T-helper 2 cell treated with Interferon-gamma antibody and Interleukin-4, amounts not matched to agents 5 μg/mL and 100 μg/mL, for 36 hours (primary cell): Measurements from ENCODE around the gene IRGM.
"Not testable (repeated sequence)": the region's sequence is repeated elsewhere in the genome, so short reads cannot be mapped to it uniquely, and the experiment has no call there.

Experiments
- DNase-seq: peaks from one replicate; pipeline ENCODE4 v3.0.0; 2021; ENCODE audit warnings: low spot score
- H3K27ac Mint-ChIP-seq: one replicate; pipeline ENCODE4 v1.8.0; 2021; ENCODE audit warnings: mild to moderate bottlenecking, mixed read lengths
- H3K27me3 Mint-ChIP-seq: one replicate; pipeline ENCODE4 v1.8.0; 2021; ENCODE audit warnings: low read depth, mixed read lengths
- H3K36me3 Mint-ChIP-seq: one replicate; pipeline ENCODE4 v1.8.0; 2021; ENCODE audit warnings: low read depth, mixed read lengths
- H3K4me1 Mint-ChIP-seq: one replicate; pipeline ENCODE4 v1.8.0; 2021; ENCODE audit warnings: low read depth, mixed read lengths
- H3K4me3 Mint-ChIP-seq: one replicate; pipeline ENCODE4 v1.8.0; 2022; ENCODE audit warnings: mild to moderate bottlenecking, moderate library complexity, mixed read lengths
- H3K9me3 Mint-ChIP-seq: one replicate; pipeline ENCODE4 v1.8.0; 2021; ENCODE audit warnings: mixed read lengths

Gene IRGM, protein sequence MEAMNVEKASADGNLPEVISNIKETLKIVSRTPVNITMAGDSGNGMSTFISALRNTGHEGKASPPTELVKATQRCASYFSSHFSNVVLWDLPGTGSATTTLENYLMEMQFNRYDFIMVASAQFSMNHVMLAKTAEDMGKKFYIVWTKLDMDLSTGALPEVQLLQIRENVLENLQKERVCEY

GRCh38 chr5:150846308-150846653 is at the start of gene IRGM:
Gene IRGM (plus strand): TSS chr5:150846521. CDS start chr5:150848124, 1,603 bp downstream.
- H3K27ac Mint-ChIP-seq = peak within 1 kb of the TSS; percentile 88
- H3K4me3 Mint-ChIP-seq = peak within 1 kb of the TSS; percentile 85
- H3K4me1 Mint-ChIP-seq = peaks cover 21% of the 10 kb centered on the region
- DNase-seq, H3K36me3 Mint-ChIP-seq, H3K27me3 Mint-ChIP-seq: not testable (repeated sequence)
- H3K9me3 Mint-ChIP-seq = peaks cover 10% of the 10 kb centered on the region

- Mint-ChIP-seq H3K27ac (no peak overlapping the region), H3K36me3 (peaks cover 31% of the 10 kb centered on the region), H3K4me1 (peaks cover 15% of the 10 kb centered on the region), H3K4me3 (no peak overlapping the region), H3K9me3 (no peaks in the 10 kb centered on the region), H3K27me3 (peaks cover 2% of the 10 kb centered on the region)
- no peak for DNase-seq
Measured at GRCh38 chr5:150797384-150797783, 48.9 kb upstream of the IRGM start.

GRCh38 chr5:150801117-150801927 is 45.0 kb upstream of the IRGM start:
- Mint-ChIP-seq H3K27me3 (peaks cover 17% of the 10 kb centered on the region), H3K27ac (no peak overlapping the region), H3K9me3 (no peaks in the 10 kb centered on the region), H3K4me3 (no peak overlapping the region), H3K4me1 (peaks cover 15% of the 10 kb centered on the region), H3K36me3 (peaks cover 10% of the 10 kb centered on the region)
- DNase-seq = no peak

DNA sequence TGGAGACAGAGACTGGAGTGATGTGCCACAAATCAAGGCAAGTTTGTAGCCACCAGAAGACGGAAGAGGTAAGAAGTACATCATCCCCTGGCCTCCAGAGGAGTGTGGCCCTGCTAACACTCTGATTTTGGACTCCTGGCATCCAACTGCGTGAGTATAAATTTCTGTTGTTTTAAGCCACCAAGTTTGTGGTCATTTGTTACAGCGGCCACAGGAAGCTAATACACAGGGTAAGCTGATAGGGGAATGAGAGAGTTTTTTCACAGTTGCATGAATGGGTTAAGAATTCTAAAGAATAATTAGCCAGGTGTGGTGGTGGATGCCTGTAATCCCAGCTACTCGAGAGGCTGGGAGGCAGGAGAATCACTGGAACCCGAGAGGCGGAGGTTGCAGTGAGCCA is 41.9 kb upstream of the IRGM start:
- H3K4me3 Mint-ChIP-seq = no peak overlapping the region
- no peaks in the 10 kb centered on the region for H3K9me3 Mint-ChIP-seq
- H3K4me1 Mint-ChIP-seq = peaks cover 8% of the 10 kb centered on the region
- DNase-seq = no peak
- H3K27me3 Mint-ChIP-seq = peaks cover 26% of the 10 kb centered on the region
- H3K36me3 Mint-ChIP-seq = no peaks in the 10 kb centered on the region
- no peak overlapping the region for H3K27ac Mint-ChIP-seq

GRCh38 chr5:150809363-150809762 is 37.0 kb upstream of the IRGM start:
- H3K27ac Mint-ChIP-seq = no peak overlapping the region
- peaks cover 2% of the 10 kb centered on the region for H3K4me1 Mint-ChIP-seq
- H3K27me3 Mint-ChIP-seq = peaks cover 20% of the 10 kb centered on the region

GRCh38 chr5:150815010-150815409 is 31.3 kb upstream of the IRGM start:
- no peak overlapping the region for H3K27ac Mint-ChIP-seq
- H3K4me1 Mint-ChIP-seq = peaks cover 2% of the 10 kb centered on the region

More at GRCh38 chr5:150809363-150809762, 37.0 kb upstream of the IRGM start:
- Mint-ChIP-seq H3K9me3 (no peaks in the 10 kb centered on the region), H3K36me3 (no peaks in the 10 kb centered on the region), H3K4me3 (no peak overlapping the region)
- DNase-seq = no peak

DNA sequence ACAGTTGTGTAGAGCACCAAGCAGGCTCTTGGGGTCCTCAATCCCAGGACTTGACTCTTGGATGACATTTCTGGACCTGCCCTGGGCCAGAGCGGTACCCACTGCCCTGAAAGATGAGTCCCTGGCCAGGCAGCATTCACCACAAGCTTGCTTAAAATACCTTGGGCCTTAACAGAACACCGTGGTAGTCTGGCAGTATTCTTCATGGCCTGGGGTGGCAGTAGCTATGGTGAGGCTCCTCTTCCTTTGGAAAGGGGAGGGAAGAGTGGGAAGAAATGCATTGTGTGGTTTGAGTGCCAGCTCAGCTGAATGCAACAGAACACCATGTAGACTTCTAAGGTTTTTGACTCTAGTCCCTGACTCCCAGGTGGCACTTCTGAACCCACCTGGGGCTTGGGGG is 29.4 kb upstream of the IRGM start:
- Mint-ChIP-seq H3K4me1 (peaks cover 2% of the 10 kb centered on the region), H3K27ac (no peak overlapping the region), H3K36me3 (peaks cover 2% of the 10 kb centered on the region), H3K4me3 (no peak overlapping the region), H3K9me3 (peaks cover 10% of the 10 kb centered on the region), H3K27me3 (peaks cover 8% of the 10 kb centered on the region)
- no peak for DNase-seq

More at GRCh38 chr5:150815010-150815409, 31.3 kb upstream of the IRGM start:
- H3K4me3 Mint-ChIP-seq = no peak overlapping the region
- DNase-seq = no peak
- H3K36me3 Mint-ChIP-seq = peaks cover 2% of the 10 kb centered on the region
- H3K9me3 Mint-ChIP-seq = peaks cover 10% of the 10 kb centered on the region
- H3K27me3 Mint-ChIP-seq = peaks cover 8% of the 10 kb centered on the region

DNA sequence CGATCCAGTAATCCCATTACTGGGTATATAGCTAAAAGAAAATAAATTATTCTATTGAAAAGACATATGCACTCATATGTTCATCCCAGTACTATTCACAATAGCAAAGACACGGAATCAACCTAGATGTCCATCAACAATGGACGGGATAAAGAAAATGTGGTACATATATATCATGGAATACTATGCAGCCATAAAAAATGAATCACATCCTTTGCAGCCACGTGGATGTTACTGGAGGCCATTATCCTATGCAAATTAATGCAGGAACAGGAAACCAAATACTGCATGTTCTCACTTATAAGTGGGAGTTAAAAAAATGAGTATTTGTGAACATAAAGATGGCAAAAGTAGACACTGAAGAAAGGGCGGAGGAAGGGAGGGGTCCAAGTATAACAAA is 16.6 kb upstream of the IRGM start:
- Mint-ChIP-seq H3K27me3 (peaks cover 3% of the 10 kb centered on the region), H3K36me3 (no peaks in the 10 kb centered on the region), H3K27ac (no peak overlapping the region), H3K9me3 (peaks cover 34% of the 10 kb centered on the region), H3K4me3 (no peak overlapping the region), H3K4me1 (no peaks in the 10 kb centered on the region)
- DNase-seq = no peak

DNA sequence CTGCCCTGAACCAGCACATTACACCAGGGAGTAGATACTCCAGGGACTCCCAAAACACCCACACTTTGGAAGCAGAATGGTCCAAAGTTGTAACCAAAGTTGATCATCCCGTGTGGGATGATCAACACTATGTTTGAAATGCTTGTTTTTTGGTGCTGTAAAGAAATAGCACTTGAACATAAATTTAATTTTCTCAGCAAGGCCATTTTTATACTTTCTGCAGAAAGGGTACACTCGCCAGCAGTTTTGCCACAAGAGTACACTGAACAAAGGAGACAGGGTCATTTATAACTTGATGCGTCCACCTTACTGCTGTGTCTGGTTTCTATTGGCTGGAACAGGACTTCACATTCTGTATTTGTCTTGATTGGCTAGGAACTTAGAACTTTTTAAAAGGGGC is 14.5 kb upstream of the IRGM start:
- H3K4me3 Mint-ChIP-seq, H3K27me3 Mint-ChIP-seq, H3K4me1 Mint-ChIP-seq, H3K36me3 Mint-ChIP-seq, H3K27ac Mint-ChIP-seq, DNase-seq: not testable (repeated sequence)
- H3K9me3 Mint-ChIP-seq = peaks cover 34% of the 10 kb centered on the region

DNA sequence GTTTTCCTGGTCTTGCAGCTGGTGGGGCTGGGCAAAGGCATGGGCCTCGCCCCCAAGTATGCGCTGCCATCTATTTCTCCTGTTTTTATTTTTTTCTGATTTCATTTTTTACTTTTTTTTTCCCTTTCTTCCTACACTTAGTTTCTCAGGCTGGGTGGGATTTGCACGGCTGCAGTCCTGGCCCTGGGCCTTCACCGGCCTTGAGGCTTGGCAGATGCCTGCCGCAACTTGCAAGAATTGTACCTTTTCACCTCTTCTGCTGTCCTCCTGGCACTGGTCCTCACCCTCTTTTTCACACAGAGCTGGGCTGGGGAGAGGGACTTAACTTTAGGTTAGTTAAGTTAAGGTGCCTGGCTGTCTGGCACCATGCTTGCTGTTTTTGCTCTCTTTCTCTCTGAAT is 10.3 kb upstream of the IRGM start:
- peaks cover 19% of the 10 kb centered on the region for H3K9me3 Mint-ChIP-seq
- H3K27me3 Mint-ChIP-seq = peaks cover 13% of the 10 kb centered on the region
- H3K27ac Mint-ChIP-seq = no peak overlapping the region
- no peak for DNase-seq
- H3K36me3 Mint-ChIP-seq = no peaks in the 10 kb centered on the region
- H3K4me1 Mint-ChIP-seq = no peaks in the 10 kb centered on the region
- H3K4me3 Mint-ChIP-seq = no peak overlapping the region

- H3K27ac Mint-ChIP-seq = no peak overlapping the region
- no peaks in the 10 kb centered on the region for H3K36me3 Mint-ChIP-seq
- no peaks in the 10 kb centered on the region for H3K4me1 Mint-ChIP-seq
- no peak for DNase-seq
- H3K4me3 Mint-ChIP-seq = no peak overlapping the region
- peaks cover 16% of the 10 kb centered on the region for H3K27me3 Mint-ChIP-seq
- H3K9me3 Mint-ChIP-seq = peaks cover 12% of the 10 kb centered on the region
Measured at GRCh38 chr5:150836703-150837102, 9.6 kb upstream of the IRGM start.

DNA sequence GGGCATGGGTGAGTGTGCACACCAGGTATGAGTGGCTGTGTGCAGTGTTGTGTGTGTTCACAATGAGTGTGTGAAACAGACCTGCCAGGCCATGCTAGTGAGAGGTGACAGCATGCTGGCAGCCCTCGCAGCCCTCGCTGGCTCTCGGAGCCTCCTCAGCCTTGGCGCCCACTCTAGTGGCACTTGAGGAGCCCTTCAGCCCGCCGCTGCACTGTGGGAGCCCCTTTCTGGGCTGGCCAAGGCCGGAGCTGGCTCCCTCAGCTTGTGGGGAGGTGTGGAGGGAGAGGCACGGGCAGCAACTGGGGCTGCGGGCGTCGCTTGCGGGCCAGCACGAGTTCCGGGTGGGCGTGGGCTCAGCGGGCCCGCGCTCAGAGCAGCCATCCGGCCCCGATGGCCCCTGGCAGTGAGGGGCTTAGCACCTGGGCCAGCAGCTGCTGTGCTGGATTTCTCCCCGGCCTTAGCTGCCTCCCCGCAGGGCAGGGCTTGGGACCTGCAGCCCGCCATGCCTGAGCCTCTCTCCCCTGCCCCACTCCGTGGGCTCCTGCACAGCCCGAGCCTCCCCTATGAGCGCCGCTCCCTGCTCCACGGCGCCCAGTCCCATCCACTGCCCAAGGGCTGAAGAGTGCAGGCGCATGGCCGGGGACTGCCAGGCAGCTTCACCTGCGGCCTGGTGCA is 999 bp upstream of the IRGM start:
- DNase-seq, H3K4me3 Mint-ChIP-seq, H3K27ac Mint-ChIP-seq, H3K27me3 Mint-ChIP-seq, H3K36me3 Mint-ChIP-seq: not testable (repeated sequence)
- H3K4me1 Mint-ChIP-seq = peaks cover 21% of the 10 kb centered on the region
- H3K9me3 Mint-ChIP-seq = peaks cover 10% of the 10 kb centered on the region

DNA sequence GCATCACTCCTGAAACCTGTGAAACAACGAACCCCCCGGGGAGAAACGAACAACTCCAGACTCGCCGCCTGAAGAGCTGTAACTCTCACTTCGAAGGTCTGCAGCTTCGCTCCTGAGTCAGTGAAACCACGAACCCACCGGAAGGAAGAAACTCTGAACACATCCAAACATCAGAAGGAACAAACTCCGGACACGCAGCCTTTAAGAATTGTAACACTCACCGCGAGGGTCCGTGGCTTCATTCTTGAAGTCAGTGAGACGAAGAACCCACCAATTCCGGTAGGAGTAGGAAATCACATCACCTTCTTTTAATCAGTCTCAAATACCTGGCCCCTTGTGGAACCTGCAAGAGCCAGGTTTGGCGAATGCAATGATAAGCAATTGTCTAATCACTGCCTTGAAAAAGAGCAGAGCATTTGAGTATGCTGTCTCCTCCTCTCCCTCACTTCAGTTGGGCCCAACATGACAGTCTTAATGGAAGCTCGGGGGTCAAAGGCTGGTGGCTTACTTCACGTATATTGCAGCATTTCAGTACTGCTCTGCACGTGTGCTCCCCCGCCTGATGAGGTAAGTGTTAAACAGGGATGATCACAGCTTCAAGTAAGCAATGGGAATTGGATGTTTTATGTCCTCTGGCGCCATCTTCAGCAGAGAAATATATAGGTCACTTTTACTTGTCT is 473 bp downstream of the IRGM start:
- Mint-ChIP-seq H3K4me1 (peaks cover 21% of the 10 kb centered on the region), H3K9me3 (peaks cover 10% of the 10 kb centered on the region), H3K27ac (peak overlapping the region; percentile 88), H3K4me3 (peak overlapping the region; percentile 85), H3K36me3 (peaks cover 3% of the 10 kb centered on the region), H3K27me3 (peaks cover 5% of the 10 kb centered on the region)
- peak; percentile 61 for DNase-seq

DNA sequence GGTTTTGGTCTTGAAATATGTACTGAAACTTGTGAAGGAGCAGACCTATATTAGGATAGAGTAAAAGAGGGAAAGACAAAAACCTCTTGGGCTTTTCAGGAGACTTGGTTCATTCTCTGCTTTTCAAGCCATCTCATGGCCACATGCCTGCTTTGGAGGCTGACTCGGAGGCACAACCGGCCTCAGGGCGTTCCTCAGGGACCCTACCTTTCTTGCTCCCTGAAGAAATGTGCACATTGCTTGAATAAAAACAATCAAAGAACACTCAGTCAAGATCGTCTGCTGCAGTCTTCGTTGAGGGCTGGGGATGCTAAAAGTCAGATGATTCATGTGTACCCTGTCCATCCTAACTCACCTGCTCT is 994 bp downstream of the IRGM start:
- DNase-seq = no peak
- H3K36me3 Mint-ChIP-seq = peaks cover 3% of the 10 kb centered on the region
- peak overlapping the region; percentile 85 for H3K4me3 Mint-ChIP-seq
- no peak overlapping the region for H3K27ac Mint-ChIP-seq
- H3K27me3 Mint-ChIP-seq = peaks cover 4% of the 10 kb centered on the region
- peaks cover 10% of the 10 kb centered on the region for H3K9me3 Mint-ChIP-seq
- H3K4me1 Mint-ChIP-seq = peaks cover 21% of the 10 kb centered on the region
